GM12878 (cell line): Measurements from ENCODE around the gene IL19. TPM values are rescaled to one million over a fixed set of nuclear protein-coding genes. Genes with fewer than 3 reads are reported as not detected.

Experiments
- EED ChIP-seq: sonication (generic); IDR thresholded peaks from 2 replicates; pipeline ENCODE4 v1.6.1; 2016; ENCODE audit warnings: antibody characterized with exemption, low read depth
- ETV6 ChIP-seq, 2 experiments: fragments of 450-650 bp in 1 of 2; IDR thresholded peaks in 1 of 2; conservative IDR thresholded peaks in 1 of 2; 2 replicates each; pipeline ENCODE4 v1.6.1; 2014; ENCODE audit warnings: antibody characterized with exemption in 1 of 2, borderline replicate concordance in 1 of 2, low read depth in 1 of 2, mild to moderate bottlenecking in 1 of 2, moderate library complexity in 1 of 2
- EZH2 ChIP-seq: IDR thresholded peaks from 2 replicates; pipeline ENCODE4 v1.6.1; 2012; ENCODE audit warnings: low read depth, mild to moderate bottlenecking, control low read depth, inconsistent platforms, low read length, borderline replicate concordance; ENCODE audit not compliant: control insufficient read depth
- HDAC2 ChIP-seq: fragments of 200-600 bp; sonication (generic); IDR thresholded peaks from 2 replicates; pipeline ENCODE4 v1.6.1; 2017
- KLF5 ChIP-seq: fragments of 450-650 bp; IDR thresholded peaks from 2 replicates; pipeline ENCODE4 v1.6.1; 2014; ENCODE audit warnings: mild to moderate bottlenecking; ENCODE audit not compliant: partially characterized antibody
- MYB ChIP-seq: fragments of 150-350 bp; IDR thresholded peaks from 2 replicates; pipeline ENCODE4 v1.6.1; 2014; ENCODE audit warnings: mild to moderate bottlenecking, low read depth, low read length, borderline replicate concordance
- NFYB ChIP-seq: IDR thresholded peaks from 2 replicates; pipeline ENCODE4 v1.6.1; 2011; ENCODE audit warnings: low read depth, mild to moderate bottlenecking, low read length, improper control_type of control experiment, moderate library complexity; ENCODE audit not compliant: insufficient read depth
- POLR2AphosphoS2 ChIP-seq: IDR thresholded peaks from 2 replicates; pipeline ENCODE4 v1.6.1; 2011; ENCODE audit warnings: low read depth, mild to moderate bottlenecking, low read length, improper control_type of control experiment, moderate library complexity
- RB1 ChIP-seq: fragments of 450-650 bp; formaldehyde crosslinking; IDR thresholded peaks from 2 replicates; pipeline ENCODE4 v1.6.1; 2017; ENCODE audit warnings: mild to moderate bottlenecking, borderline replicate concordance
- RELA ChIP-seq: fragments of 450-650 bp; IDR thresholded peaks from 2 replicates; pipeline ENCODE4 v1.8.0; 2014; ENCODE audit warnings: borderline replicate concordance; ENCODE audit not compliant: partially characterized antibody
- SREBF1 ChIP-seq: IDR thresholded peaks from 2 replicates; pipeline ENCODE4 v1.6.1; 2012; ENCODE audit warnings: mild to moderate bottlenecking, low read length
- STAT3 ChIP-seq: IDR thresholded peaks from 2 replicates; pipeline ENCODE4 v1.6.1; 2011; ENCODE audit warnings: low read depth, low read length, improper control_type of control experiment
- SUPT20H ChIP-seq: IDR thresholded peaks from 2 replicates; pipeline ENCODE4 v1.6.1; 2011; ENCODE audit warnings: low read depth, mild to moderate bottlenecking, low read length, moderate library complexity, borderline replicate concordance; ENCODE audit not compliant: control insufficient read depth
- SUZ12 ChIP-seq: fragments of 200-600 bp; sonication (generic); IDR thresholded peaks from one replicate; pipeline ENCODE4 v1.6.1; 2018; ENCODE audit warnings: antibody characterized with exemption, mild to moderate bottlenecking; ENCODE audit not compliant: unreplicated experiment
- polyA plus RNA-seq, 11 experiments: library from polyadenylated mRNA; depleted of rRNA in 4 of 11; unstranded in 6 of 11; stranded (reverse) in 5 of 11; fragments of >200 nt; fragmentation: Nextera tagmentation in 4 of 11; fragmentation: Illumina TruSeq in 1 of 11; extraction: Ambion mirVana in 4 of 11; extraction: Trizol in 1 of 11; gene quantifications; 1 replicate in 1 of 11; 2 replicates in 10 of 11; pipeline versions ENCODE4 v1.2.1 to v1.2.3, GENCODE V29; 2011 to 2016; ENCODE audit warnings: inconsistent platforms in 2 of 11, missing spikeins in 2 of 11, low read depth in 1 of 11
- total RNA-seq, 4 experiments: library from RNA; depleted of rRNA in 3 of 4; stranded (reverse); fragments of >200 nt in 3 of 4; fragmentation: Illumina TruSeq in 1 of 4; extraction: Trizol in 1 of 4; gene quantifications; 2 replicates each; pipeline versions ENCODE4 v1.2.1 to v1.2.3, GENCODE V29; 2013 to 2021
- TF ChIP-seq, protein P1 (sequence below): fragments of 450-650 bp; formaldehyde crosslinking; IDR thresholded peaks from 2 replicates; pipeline ENCODE4 v1.5.0; 2022; ENCODE audit warnings: mild to moderate bottlenecking, missing genetic modification characterization
- TF ChIP-seq, protein P2 (sequence below): fragments of 150-350 bp; IDR thresholded peaks from 2 replicates; pipeline ENCODE4 v1.6.1; 2016; ENCODE audit warnings: low read depth, low read length
- TF ChIP-seq, protein P3 (sequence below), 3 experiments: IDR thresholded peaks in 2 of 3; conservative IDR thresholded peaks in 1 of 3; 2 replicates each; pipeline ENCODE4 v1.5.1; 2011; ENCODE audit warnings: low read depth in 3 of 3, low read length in 3 of 3, mild to moderate bottlenecking in 3 of 3, control low read depth in 2 of 3, moderate library complexity in 2 of 3, inconsistent platforms in 1 of 3, mixed read lengths in 1 of 3; ENCODE audit not compliant: control insufficient read depth in 2 of 3, insufficient read depth in 1 of 3; ENCODE audit errors: extremely low read depth in 1 of 3
- TF ChIP-seq, protein P4 (sequence below): fragments of 450-650 bp; IDR thresholded peaks from 2 replicates; pipeline ENCODE4 v1.6.1; 2017; ENCODE audit warnings: mild to moderate bottlenecking, low read depth, inconsistent platforms; ENCODE audit not compliant: poor library complexity, severe bottlenecking

The IL19 gene
- total and polyA plus RNA-seq, 10 of the 15 experiments (the other 5 are each of a cell fraction or from before 2014, with no cell fraction given): 0.10 to 0.73 (median 0.28) TPM; not detected in 6

DNA sequence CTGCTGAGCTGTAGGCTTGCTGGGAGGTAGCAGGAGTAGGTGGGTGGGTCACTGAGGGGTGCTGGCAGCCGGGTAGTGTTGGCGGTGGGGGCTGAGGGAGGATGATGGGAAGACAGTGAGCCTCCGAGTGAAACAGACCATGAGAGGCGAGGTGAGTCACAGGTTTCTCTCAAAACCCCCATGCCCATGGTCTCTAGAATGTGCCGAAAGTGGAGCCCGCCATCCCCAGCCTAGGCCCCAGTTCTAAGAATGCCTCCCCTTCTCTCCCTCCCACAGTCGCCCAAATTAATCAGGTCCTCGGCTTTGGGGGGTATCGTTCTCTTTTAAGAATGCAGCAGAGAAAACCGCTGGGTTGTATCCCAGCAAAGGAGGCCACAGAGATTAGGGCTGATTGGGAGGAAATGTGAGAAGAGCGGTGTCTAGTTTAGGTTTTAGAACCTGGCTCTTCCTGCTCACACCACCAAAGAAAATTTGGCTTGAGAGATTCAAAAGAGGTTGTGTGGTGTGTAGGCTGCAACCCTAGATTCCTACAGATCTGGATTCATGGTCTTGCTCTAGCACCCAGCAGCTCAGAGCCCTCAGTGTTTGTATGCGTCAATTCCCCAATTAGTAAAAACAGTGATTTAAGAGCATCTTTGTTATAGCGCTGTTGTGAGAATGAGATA is 27.7 kb upstream of the IL19 start (continued):
- TF ChIP-seq, protein P1, sequence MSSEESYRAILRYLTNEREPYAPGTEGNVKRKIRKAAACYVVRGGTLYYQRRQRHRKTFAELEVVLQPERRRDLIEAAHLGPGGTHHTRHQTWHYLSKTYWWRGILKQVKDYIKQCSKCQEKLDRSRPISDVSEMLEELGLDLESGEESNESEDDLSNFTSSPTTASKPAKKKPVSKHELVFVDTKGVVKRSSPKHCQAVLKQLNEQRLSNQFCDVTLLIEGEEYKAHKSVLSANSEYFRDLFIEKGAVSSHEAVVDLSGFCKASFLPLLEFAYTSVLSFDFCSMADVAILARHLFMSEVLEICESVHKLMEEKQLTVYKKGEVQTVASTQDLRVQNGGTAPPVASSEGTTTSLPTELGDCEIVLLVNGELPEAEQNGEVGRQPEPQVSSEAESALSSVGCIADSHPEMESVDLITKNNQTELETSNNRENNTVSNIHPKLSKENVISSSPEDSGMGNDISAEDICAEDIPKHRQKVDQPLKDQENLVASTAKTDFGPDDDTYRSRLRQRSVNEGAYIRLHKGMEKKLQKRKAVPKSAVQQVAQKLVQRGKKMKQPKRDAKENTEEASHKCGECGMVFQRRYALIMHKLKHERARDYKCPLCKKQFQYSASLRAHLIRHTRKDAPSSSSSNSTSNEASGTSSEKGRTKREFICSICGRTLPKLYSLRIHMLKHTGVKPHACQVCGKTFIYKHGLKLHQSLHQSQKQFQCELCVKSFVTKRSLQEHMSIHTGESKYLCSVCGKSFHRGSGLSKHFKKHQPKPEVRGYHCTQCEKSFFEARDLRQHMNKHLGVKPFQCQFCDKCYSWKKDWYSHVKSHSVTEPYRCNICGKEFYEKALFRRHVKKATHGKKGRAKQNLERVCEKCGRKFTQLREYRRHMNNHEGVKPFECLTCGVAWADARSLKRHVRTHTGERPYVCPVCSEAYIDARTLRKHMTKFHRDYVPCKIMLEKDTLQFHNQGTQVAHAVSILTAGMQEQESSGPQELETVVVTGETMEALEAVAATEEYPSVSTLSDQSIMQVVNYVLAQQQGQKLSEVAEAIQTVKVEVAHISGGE: no peak
- TF ChIP-seq EZH2: no peak
- no peak for TF ChIP-seq MYB
- no peak for TF ChIP-seq KLF5
- no peak for TF ChIP-seq SREBF1
- TF ChIP-seq, protein P2, sequence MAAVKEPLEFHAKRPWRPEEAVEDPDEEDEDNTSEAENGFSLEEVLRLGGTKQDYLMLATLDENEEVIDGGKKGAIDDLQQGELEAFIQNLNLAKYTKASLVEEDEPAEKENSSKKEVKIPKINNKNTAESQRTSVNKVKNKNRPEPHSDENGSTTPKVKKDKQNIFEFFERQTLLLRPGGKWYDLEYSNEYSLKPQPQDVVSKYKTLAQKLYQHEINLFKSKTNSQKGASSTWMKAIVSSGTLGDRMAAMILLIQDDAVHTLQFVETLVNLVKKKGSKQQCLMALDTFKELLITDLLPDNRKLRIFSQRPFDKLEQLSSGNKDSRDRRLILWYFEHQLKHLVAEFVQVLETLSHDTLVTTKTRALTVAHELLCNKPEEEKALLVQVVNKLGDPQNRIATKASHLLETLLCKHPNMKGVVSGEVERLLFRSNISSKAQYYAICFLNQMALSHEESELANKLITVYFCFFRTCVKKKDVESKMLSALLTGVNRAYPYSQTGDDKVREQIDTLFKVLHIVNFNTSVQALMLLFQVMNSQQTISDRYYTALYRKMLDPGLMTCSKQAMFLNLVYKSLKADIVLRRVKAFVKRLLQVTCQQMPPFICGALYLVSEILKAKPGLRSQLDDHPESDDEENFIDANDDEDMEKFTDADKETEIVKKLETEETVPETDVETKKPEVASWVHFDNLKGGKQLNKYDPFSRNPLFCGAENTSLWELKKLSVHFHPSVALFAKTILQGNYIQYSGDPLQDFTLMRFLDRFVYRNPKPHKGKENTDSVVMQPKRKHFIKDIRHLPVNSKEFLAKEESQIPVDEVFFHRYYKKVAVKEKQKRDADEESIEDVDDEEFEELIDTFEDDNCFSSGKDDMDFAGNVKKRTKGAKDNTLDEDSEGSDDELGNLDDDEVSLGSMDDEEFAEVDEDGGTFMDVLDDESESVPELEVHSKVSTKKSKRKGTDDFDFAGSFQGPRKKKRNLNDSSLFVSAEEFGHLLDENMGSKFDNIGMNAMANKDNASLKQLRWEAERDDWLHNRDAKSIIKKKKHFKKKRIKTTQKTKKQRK: no peak
- TF ChIP-seq, protein P3, sequence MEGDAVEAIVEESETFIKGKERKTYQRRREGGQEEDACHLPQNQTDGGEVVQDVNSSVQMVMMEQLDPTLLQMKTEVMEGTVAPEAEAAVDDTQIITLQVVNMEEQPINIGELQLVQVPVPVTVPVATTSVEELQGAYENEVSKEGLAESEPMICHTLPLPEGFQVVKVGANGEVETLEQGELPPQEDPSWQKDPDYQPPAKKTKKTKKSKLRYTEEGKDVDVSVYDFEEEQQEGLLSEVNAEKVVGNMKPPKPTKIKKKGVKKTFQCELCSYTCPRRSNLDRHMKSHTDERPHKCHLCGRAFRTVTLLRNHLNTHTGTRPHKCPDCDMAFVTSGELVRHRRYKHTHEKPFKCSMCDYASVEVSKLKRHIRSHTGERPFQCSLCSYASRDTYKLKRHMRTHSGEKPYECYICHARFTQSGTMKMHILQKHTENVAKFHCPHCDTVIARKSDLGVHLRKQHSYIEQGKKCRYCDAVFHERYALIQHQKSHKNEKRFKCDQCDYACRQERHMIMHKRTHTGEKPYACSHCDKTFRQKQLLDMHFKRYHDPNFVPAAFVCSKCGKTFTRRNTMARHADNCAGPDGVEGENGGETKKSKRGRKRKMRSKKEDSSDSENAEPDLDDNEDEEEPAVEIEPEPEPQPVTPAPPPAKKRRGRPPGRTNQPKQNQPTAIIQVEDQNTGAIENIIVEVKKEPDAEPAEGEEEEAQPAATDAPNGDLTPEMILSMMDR (IDR thresholded peaks at IDR 0.05 in 2 of 3, conservative IDR thresholded peaks at IDR 0.05 in 1 of 3; ENCODE audit: control insufficient read depth in 2 of 3, extremely low read depth in 1 of 3, insufficient read depth in 1 of 3, low read depth in 3 of 3, low read length in 3 of 3): no peak
- TF ChIP-seq NFYB: no peak
- TF ChIP-seq STAT3: no peak
- TF ChIP-seq ETV6 (conservative IDR thresholded peaks at IDR 0.05 in 1 of 2, IDR thresholded peaks at IDR 0.05 in 1 of 2; ENCODE audit: borderline replicate concordance in 1 of 2, low read depth in 1 of 2): peak in 1 of 2 experiments; percentile 26; a peak in 1 of 4 replicates
- TF ChIP-seq EED: peak; percentile 76
- TF ChIP-seq HDAC2: no peak
- TF ChIP-seq POLR2AphosphoS2: no peak
- TF ChIP-seq RELA: no peak
- TF ChIP-seq SUZ12: no peak
- TF ChIP-seq, protein P4, sequence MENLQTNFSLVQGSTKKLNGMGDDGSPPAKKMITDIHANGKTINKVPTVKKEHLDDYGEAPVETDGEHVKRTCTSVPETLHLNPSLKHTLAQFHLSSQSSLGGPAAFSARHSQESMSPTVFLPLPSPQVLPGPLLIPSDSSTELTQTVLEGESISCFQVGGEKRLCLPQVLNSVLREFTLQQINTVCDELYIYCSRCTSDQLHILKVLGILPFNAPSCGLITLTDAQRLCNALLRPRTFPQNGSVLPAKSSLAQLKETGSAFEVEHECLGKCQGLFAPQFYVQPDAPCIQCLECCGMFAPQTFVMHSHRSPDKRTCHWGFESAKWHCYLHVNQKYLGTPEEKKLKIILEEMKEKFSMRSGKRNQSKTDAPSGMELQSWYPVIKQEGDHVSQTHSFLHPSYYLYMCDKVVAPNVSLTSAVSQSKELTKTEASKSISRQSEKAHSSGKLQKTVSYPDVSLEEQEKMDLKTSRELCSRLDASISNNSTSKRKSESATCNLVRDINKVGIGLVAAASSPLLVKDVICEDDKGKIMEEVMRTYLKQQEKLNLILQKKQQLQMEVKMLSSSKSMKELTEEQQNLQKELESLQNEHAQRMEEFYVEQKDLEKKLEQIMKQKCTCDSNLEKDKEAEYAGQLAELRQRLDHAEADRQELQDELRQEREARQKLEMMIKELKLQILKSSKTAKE: no peak
- TF ChIP-seq SUPT20H: no peak
- TF ChIP-seq RB1: no peak
